Muscle layer of duodenum (tissue), 2 donors: Measurements from ENCODE around the gene PTPRG.

Source experiments
- H3K27ac ChIP-seq: one replicate; pipeline ENCODE4 v1.7.0; 2013; ENCODE audit warnings: mild to moderate bottlenecking, low read length
- H3K27me3 ChIP-seq: one replicate; pipeline ENCODE4 v1.7.0; 2013; ENCODE audit warnings: low read depth, mild to moderate bottlenecking, control low read depth, low read length
- H3K36me3 ChIP-seq, 2 donors: one replicate each; pipeline ENCODE4 v1.7.0; 2013; ENCODE audit warnings: low read length in 2 of 2, control low read depth in 1 of 2, mild to moderate bottlenecking in 1 of 2; ENCODE audit not compliant: insufficient read depth in 2 of 2, control insufficient read depth in 1 of 2
- H3K4me1 ChIP-seq, 2 donors: one replicate each; pipeline ENCODE4 v1.7.0; 2013; ENCODE audit warnings: low read length in 2 of 2, mild to moderate bottlenecking in 2 of 2, control low read depth in 1 of 2, moderate library complexity in 1 of 2; ENCODE audit not compliant: insufficient read depth in 2 of 2, control insufficient read depth in 1 of 2
- H3K4me3 ChIP-seq, 2 donors: one replicate each; pipeline ENCODE4 v1.7.0; 2013; ENCODE audit warnings: low read length in 2 of 2, low read depth in 1 of 2, mild to moderate bottlenecking in 1 of 2
- H3K9me3 ChIP-seq, 2 donors: one replicate each; pipeline ENCODE4 v1.7.0; 2013; ENCODE audit warnings: low read length in 2 of 2, control low read depth in 1 of 2, mild to moderate bottlenecking in 1 of 2; ENCODE audit not compliant: control insufficient read depth in 1 of 2
- donor health status: healthy.

PTPRG gene

GRCh38 chr3:61575893-61576292, 14.5 kb downstream of the PTPRG start:
- Histone ChIP-seq H3K9me3 (no peaks in the 10 kb centered on the region), H3K4me3 (no peak overlapping the region), H3K36me3 (no peaks in the 10 kb centered on the region), H3K4me1 (peaks cover 0 to 9% of the 10 kb centered on the region in 2 donors), H3K27me3 (no peaks in the 10 kb centered on the region), H3K27ac (no peak overlapping the region)

GRCh38 chr3:61577760-61578159, 16.4 kb downstream of the PTPRG start:
- H3K4me1 ChIP-seq = peaks cover 0 to 9% of the 10 kb centered on the region in 2 donors
- no peaks in the 10 kb centered on the region for H3K36me3 ChIP-seq
- H3K27ac ChIP-seq = no peak overlapping the region
- no peaks in the 10 kb centered on the region for H3K9me3 ChIP-seq
- no peak overlapping the region for H3K4me3 ChIP-seq
- no peaks in the 10 kb centered on the region for H3K27me3 ChIP-seq

GRCh38 chr3:61578667-61579367, 17.4 kb downstream of the PTPRG start:
- no peaks in the 10 kb centered on the region for H3K36me3 ChIP-seq
- H3K4me1 ChIP-seq = peaks cover 0 to 15% of the 10 kb centered on the region in 2 donors
- no peaks in the 10 kb centered on the region for H3K27me3 ChIP-seq
- H3K27ac ChIP-seq = no peak overlapping the region
- no peaks in the 10 kb centered on the region for H3K9me3 ChIP-seq
- no peak overlapping the region for H3K4me3 ChIP-seq

GRCh38 chr3:61579685-61580084, 18.3 kb downstream of the PTPRG start:
- Histone ChIP-seq H3K27ac (no peak overlapping the region), H3K27me3 (no peaks in the 10 kb centered on the region), H3K4me3 (no peak overlapping the region), H3K9me3 (no peaks in the 10 kb centered on the region), H3K4me1 (peaks cover 0 to 15% of the 10 kb centered on the region in 2 donors), H3K36me3 (no peaks in the 10 kb centered on the region)

- H3K36me3 ChIP-seq = no peaks in the 10 kb centered on the region
- H3K4me3 ChIP-seq = no peak overlapping the region
- no peak overlapping the region for H3K27ac ChIP-seq
- H3K27me3 ChIP-seq = no peaks in the 10 kb centered on the region
- no peaks in the 10 kb centered on the region for H3K9me3 ChIP-seq
- H3K4me1 ChIP-seq = peaks cover 0 to 15% of the 10 kb centered on the region in 2 donors
Measured at GRCh38 chr3:61580982-61581643, 19.7 kb downstream of the PTPRG start.

- H3K27ac ChIP-seq = no peak overlapping the region
- peaks cover 0 to 15% of the 10 kb centered on the region in 2 donors for H3K4me1 ChIP-seq
- no peaks in the 10 kb centered on the region for H3K36me3 ChIP-seq
- H3K9me3 ChIP-seq = no peaks in the 10 kb centered on the region
- H3K4me3 ChIP-seq = no peak overlapping the region
- no peaks in the 10 kb centered on the region for H3K27me3 ChIP-seq
Measured at GRCh38 chr3:61582287-61582686, 20.9 kb downstream of the PTPRG start.

GRCh38 chr3:61582846-61583245, 21.5 kb downstream of the PTPRG start:
- no peak overlapping the region for H3K27ac ChIP-seq
- H3K4me1 ChIP-seq = peaks cover 0 to 13% of the 10 kb centered on the region in 2 donors
- no peak overlapping the region for H3K4me3 ChIP-seq
- H3K9me3 ChIP-seq = no peaks in the 10 kb centered on the region
- no peaks in the 10 kb centered on the region for H3K36me3 ChIP-seq
- no peaks in the 10 kb centered on the region for H3K27me3 ChIP-seq

- Histone ChIP-seq H3K9me3 (no peaks in the 10 kb centered on the region), H3K4me1 (peaks cover 0 to 11% of the 10 kb centered on the region in 2 donors), H3K36me3 (no peaks in the 10 kb centered on the region), H3K4me3 (no peak overlapping the region), H3K27ac (no peak overlapping the region), H3K27me3 (no peaks in the 10 kb centered on the region)
Measured at GRCh38 chr3:61583890-61584875, 22.8 kb downstream of the PTPRG start.

GRCh38 chr3:61589856-61590255, 28.5 kb downstream of the PTPRG start:
- H3K27me3 ChIP-seq = no peaks in the 10 kb centered on the region
- H3K4me3 ChIP-seq = no peak overlapping the region
- peaks cover 0 to 14% of the 10 kb centered on the region in 2 donors for H3K4me1 ChIP-seq
- H3K36me3 ChIP-seq = no peaks in the 10 kb centered on the region
- H3K27ac ChIP-seq = no peak overlapping the region
- no peaks in the 10 kb centered on the region for H3K9me3 ChIP-seq

GRCh38 chr3:61591300-61591699, 29.9 kb downstream of the PTPRG start:
- no peaks in the 10 kb centered on the region for H3K27me3 ChIP-seq
- H3K4me1 ChIP-seq = peaks cover 0 to 14% of the 10 kb centered on the region in 2 donors
- H3K27ac ChIP-seq = no peak overlapping the region
- H3K9me3 ChIP-seq = no peaks in the 10 kb centered on the region
- H3K36me3 ChIP-seq = no peaks in the 10 kb centered on the region
- no peak overlapping the region for H3K4me3 ChIP-seq

GRCh38 chr3:61593446-61594029, 32.2 kb downstream of the PTPRG start:
- H3K27ac ChIP-seq = no peak overlapping the region

More at GRCh38 chr3:61593446-61594029, 32.2 kb downstream of the PTPRG start:
- peaks cover 0 to 12% of the 10 kb centered on the region in 2 donors for H3K4me1 ChIP-seq
- no peaks in the 10 kb centered on the region for H3K9me3 ChIP-seq
- H3K4me3 ChIP-seq = no peak overlapping the region
- no peaks in the 10 kb centered on the region for H3K36me3 ChIP-seq
- H3K27me3 ChIP-seq = no peaks in the 10 kb centered on the region
